ENCODE results near the gene PHF10. TPM values are rescaled to one million over a fixed set of nuclear protein-coding genes. Genes with fewer than 3 reads are reported as not detected.

The PHF10 gene
- 10 to 100 TPM; 48.6 to 89.5 (median 53.0) TPM for total RNA-seq

GRCh38 chr6:169724494-169725124, at the start of gene PHF10:
Gene PHF10 (minus strand): TSS chr6:169724500. CDS start chr6:169723931, 569 bp downstream.
- no peak for TF ChIP-seq CTCF (IDR thresholded peaks at IDR 0.05; ENCODE audit: low read depth)

DNA sequence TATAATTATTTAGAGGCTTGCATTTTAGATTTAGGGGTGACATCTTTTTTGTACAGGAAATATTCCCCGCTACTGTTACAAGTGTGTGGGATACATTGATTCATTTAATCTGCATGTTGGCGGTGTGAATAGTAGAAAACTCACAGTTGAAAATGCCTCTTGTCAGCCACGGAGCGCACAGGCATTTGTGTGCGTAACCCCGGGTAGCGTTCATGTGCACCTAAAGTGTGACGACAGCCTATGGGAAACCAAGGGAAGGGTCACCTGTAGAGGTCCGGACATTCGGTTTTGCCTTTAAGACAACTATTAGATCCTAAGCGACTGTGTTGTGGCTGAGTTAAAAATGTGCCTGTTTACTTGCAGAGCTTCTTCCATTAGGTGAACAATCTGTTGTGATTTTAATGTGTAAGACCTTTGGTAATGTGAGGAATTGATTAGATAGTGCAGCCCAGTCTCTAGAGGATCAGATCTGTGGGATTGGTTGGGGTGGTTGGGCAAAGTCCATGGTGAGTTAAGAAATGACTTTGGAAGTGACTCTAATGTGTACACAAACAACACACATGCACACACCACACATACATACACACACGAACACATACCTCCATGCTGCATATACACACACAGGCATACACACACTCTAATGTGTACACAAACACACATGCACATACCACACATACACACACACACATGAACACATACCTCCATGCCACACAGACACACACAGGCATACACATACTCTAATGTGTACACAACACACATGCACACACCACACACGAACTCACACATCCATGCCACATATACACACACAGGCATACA, 42.8 kb upstream of the PHF10 start:
- TF ChIP-seq CTCF (IDR thresholded peaks at IDR 0.05; ENCODE audit: low read depth) = no peak

DNA sequence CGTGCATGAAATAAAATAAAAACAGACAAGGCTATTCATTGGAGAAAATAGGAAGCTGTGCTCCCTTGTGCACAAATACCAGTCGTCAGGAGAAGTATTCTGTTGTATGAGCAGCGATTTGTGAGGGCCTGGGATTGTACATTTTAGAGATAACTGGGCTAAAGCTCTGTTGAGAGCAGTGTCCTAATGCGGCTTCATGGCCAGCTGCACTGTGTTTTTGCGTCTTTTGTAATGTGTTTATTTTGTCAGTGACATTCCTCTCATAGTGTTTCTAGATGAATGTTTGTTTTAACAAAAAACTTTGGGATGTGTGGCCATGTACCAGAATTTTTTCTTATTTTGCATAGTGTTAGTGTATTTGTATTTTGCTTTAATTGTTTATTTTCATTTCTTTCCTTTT, 41.9 kb upstream of the PHF10 start:
- TF ChIP-seq CTCF (IDR thresholded peaks at IDR 0.05; ENCODE audit: low read depth) = no peak

GRCh38 chr6:169763881-169764280, 39.6 kb upstream of the PHF10 start:
- TF ChIP-seq CTCF (IDR thresholded peaks at IDR 0.05; ENCODE audit: low read depth) = no peak

DNA sequence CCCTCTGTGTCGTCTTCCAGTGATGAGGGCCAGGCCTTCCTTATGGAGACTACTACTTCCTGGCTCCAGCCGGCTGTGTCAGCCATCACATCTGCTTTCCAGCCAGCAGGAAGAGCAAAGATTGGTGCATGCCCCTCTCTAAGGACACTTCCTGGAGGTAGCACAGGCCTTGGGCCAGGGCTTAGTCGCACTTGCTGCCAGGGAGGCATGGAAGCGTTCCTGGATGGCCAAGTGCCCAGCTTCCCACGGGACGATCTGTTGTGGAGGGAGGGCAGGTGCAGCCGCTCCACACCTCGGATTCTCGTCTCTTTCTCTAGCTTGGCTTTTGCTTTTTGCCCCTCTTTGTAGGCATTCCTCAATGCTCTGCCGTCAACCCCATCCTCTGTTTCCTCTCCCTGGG, 39.0 kb upstream of the PHF10 start:
- TF ChIP-seq CTCF (IDR thresholded peaks at IDR 0.05; ENCODE audit: low read depth) = no peak

- TF ChIP-seq CTCF (IDR thresholded peaks at IDR 0.05; ENCODE audit: low read depth) = no peak
Observed at GRCh38 chr6:169755162-169755561, 30.9 kb upstream of the PHF10 start.

DNA sequence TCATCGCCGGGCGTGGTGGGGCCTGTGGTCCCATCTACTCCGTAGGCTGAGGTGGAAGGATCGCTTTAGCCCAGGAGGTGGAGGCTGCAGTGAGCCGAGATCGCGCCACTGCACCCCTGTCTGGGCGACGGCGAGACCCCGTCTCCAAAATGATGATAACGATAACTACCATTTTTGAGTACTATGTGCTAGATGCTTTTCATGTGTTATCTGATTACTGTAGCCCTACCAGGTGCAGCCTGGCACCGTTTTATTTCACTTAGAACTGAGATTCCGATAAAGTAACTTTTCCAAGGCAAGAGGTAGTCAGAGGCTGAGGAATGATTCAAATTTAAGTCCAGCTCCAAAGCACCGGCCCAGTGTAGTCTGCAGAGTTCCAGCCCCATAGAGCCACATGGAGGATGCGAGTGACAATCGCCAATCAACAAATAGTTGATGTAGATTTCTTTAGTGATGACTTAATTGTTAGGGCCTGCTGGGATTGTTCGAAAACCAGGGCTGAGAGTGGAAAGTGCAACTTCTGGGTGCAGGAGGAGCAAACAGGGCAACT, 27.8 kb upstream of the PHF10 start:
- no peak for TF ChIP-seq CTCF (IDR thresholded peaks at IDR 0.05; ENCODE audit: low read depth)
